NCI-H1436 (cell line): ENCODE data around the gene MGAT1.
"Not testable (repeated sequence)": the region's sequence is repeated elsewhere in the genome, so short reads cannot be mapped to it uniquely, and the experiment has no call there.

Experiments
- DNase-seq: peaks from one replicate; lab custom pipeline; 2025; lab: John Stamatoyannopoulos, UW

The MGAT1 gene

DNA sequence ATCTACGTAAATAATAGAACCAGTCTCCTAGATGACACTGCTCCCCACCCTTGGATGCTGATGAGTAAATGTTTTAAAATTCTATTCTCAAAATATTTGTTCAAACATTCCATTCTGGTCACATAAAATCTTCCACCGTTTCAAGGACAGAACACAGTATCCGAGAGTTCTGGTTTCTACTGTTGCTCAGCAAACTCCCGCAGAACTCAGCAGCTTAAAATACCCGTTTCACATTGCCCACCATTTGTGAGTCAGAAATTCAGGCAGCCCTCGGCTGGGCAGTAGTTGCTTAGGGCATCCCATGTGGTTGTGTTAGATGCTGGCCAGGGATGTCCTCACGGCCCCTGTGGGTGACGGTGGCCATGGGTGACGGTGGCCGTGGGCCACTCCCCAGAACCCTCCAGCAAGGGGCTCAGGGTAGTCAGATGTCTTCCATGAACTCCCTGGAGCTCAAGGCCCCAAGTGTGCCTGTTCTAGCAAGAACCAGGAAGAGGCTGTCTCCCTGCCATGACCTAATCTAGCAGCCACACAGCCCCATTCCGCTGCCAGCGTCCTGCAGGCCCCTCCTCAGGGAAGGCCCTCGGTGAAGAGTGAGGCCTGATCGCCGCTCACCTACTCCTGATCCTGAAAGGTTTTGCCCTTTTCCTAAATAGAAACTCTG, 17.4 kb downstream of the MGAT1 start:
- DNase-seq, result no peak

DNA sequence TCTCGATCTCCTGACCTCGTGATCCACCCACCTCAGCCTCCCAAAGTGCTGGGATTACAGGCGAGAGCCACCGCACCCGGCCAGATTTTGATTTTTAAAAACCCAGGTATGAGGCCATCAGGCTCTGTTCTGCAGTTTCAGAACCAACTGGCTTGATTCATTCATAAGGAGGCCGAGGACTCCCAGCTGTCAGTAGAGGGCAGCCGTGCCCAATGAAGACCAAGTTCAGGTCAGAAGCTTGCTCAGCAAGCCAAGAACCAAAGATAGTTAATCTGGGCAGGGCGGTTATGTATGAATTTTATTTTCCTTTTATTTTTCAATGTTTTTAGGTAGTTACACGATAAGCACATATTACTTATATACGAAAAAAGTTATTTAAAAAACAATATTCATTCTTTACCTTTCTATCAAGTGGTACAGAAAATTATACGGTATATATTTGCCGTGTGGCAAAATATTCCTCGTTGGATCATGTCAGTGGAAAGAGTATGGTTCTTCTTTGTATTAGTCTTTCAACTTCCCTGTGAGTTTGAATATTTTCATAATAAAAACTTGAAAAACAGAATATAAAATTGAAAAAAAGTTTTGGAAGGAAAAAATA, 18.0 kb downstream of the MGAT1 start:
- peak; percentile 2 for DNase-seq

DNA sequence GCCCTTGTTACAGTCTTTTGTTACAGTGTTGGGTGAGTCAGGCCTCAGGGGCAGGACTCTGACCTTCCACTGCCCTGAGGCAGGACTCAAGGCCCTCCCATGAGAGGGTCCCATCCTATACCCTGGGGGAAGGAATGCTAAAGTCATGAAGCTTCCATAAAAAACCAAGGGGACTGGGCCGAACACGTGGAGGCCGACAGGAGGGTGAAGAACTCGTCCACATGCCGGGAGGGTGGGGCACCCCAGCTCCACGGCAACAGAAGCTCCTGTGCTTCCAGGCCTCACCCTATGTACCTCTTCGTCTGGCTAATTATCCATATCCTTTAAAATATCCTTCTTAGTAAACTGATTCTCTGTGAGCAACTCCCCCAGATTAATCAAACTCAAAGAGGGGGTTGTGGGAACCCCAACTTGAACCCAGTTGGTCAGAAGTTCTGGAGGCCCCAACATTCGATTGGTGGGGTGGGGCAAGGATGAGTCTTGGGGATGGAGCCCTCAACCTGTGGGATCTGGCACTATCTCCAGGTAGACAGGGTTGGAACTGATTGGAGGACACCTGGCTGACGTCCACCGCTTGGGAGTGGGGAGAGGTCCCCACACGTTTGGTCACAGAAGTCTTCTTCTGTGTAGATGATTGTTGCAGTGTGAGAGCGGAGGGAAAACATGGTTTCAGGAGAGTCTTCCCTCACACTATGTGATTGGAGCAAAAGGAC, 19.1 kb downstream of the MGAT1 start:
- no peak for DNase-seq

DNA sequence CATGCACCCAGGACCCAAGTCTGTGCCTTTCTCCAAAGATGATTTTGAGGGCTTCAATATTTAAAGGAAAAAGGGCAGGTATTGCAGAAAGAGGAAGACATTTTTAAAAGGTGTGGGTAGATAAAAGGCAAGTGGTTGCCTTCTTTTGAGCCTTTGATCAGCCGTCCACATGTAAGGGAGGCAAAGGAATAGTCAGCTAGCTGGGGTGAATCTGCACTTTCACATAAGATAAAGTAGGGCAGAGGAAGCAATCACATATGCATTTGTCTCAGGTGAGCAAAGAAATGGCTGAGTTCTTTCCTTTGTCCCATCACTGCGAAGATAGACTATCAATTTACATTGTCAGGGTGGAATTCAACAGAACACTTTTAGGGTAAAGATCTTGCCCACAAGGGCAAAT, 19.9 kb downstream of the MGAT1 start:
- DNase-seq, result no peak

DNA sequence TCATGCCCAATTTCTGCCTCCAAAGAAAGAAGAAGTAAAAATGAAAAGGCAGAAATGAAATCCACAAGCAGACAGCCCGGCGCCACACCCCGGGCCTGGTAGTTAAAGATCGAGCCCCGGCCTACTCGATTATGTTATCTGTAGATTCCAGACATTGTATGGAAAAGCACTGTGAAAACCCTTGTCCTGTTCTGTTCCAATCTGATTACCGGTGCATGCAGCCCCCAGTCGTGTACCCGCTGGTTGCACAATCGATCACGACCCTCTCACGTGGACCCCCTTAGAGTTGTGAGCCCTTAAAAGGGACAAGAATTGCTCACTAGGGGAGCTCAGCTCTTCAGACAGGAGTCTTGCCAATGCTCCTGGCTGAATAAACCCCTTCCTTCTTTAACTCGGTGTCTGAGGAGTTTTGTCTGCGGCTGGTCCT, 20.7 kb downstream of the MGAT1 start:
- DNase-seq, result not testable (repeated sequence)

DNA sequence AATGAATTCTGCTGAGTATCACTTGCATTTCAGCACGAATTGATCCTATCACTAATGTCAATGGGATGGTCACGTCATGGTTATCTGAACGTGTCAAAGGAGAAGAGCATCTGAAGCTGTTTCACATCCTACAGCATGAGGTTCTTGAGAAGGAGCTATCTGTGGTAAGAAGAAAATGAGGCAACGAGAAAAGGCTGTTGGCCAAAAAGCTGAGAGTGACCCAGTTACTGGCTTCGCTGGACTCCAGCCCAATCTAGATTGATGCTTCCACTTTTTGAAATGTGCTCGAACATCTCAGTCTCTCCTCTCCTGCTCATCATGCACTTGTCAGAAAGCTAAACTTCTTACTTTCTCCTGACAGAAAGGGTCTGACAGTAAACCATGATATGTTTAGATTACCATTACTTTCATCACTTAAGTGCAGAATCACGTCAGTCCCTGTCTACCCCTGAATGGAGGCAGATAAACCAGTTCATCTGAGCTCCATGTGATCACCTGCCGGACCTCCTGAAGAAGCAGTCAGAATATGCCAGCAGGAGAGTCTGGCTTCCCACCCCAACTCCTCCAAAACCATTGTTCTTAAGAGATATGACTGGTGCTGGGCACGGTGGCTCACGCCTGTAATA, 22.5 kb downstream of the MGAT1 start:
- DNase-seq, result no peak

DNA sequence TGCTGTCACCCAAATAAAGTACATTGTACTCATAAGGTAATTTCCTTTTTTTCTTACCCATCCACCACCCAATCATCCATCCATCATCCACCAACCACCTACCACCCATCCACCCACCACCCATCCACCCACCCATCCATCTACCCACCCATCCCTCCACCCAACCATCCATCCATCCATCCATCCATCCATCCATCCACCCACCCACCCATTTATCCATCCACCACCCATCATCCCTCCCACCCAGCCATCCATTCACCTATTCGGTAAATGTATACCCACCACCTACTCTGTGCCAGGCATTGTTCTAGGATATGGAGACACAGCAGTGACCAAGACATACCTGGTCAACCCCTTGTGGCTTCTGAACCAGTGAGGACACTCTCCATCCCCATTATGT, 25.1 kb downstream of the MGAT1 start:
- no peak for DNase-seq

DNA sequence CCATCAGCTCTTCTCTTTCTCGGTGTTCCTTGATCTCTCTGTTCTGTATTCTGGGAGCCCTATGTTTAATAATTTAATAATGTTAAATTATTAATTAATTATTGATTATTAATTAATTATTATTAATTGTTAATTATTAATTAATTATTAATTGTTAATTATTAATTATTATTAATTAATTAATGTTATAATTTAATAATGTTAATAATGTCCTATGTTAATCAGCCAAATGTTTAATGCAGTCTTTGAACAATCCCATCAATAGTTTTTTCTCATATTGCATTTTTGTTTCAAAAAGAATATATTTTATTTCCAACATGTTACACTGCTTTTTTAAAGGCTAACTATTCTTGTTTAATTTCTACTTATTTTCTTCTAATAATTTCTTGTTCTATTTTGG, 26.2 kb downstream of the MGAT1 start:
- no peak for DNase-seq

DNA sequence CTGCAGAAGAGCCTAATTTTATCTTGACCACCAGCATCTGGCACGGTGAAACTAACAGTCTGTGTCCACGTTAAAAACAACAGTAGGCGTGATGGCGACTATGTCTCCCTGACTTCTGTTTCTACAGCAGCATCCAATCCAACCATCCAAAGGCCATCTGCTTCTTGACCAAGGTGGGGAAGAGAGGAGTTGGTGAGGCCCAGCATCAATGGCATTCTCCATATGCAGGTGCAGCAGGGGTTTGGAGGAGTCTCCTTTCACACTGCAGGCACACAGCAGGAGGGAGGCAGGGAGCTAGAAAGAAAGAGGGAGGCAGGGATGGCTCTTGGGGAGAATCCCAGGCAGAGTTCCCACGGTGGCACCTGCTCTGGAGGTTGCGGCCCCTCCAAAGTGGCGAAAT, 27.0 kb downstream of the MGAT1 start:
- DNase-seq, result no peak

DNA sequence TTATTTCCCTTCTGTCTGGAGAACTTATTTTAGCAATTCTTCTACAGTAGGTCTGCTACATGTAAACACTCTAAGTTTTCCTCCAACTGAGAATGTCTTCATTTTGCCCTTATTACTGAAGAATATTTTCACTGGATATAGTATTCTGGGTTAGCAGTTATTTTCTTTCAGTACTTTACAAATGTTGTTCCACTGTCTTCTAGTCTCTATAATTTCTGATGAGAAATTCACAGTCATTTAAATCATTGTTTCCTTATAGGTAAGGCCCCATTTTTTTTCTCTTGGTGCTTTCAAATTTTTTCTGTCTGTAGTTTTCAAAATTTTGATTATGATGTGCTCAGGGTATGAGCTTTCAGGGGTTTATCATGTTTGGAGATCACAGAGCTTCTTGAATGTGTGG, 30.8 kb downstream of the MGAT1 start:
- no peak for DNase-seq

DNA sequence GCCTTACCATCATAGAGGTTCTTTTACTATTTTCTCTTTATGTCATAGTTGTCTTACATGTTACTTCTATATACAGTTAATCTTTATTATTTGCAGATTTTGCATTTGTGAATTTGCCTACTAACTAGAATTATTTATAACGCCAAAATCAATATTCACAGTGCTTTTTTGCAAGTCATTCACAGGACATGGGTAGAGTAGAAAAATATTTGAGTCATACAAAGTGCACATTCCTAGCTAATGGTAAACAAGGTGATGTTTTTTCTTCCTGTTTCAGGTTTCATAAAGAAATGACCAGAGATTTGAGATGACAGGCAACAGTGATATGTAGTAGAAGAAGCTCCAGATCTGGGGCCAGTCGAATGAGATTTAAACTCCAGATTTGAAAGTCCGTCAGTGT, 32.8 kb downstream of the MGAT1 start:
- no peak for DNase-seq

DNA sequence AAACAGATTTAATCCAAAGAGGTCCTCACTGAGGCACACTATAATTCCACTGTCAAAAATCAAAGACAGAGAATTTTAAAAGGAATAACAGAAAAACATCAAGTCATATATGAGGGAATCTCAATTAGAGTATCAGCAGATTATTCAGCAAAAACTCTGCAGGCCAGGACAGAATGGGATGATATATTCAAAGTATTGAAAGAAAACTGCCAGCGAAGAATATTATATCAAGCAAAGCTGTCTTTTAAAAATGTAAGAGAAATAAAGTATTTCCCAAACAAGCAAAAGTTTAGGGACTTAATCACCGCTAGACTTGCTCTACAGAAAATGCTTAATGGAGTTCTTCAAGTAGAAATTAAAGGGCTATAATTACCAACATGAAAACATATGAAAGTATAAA, 47.0 kb downstream of the MGAT1 start:
- no peak for DNase-seq

DNA sequence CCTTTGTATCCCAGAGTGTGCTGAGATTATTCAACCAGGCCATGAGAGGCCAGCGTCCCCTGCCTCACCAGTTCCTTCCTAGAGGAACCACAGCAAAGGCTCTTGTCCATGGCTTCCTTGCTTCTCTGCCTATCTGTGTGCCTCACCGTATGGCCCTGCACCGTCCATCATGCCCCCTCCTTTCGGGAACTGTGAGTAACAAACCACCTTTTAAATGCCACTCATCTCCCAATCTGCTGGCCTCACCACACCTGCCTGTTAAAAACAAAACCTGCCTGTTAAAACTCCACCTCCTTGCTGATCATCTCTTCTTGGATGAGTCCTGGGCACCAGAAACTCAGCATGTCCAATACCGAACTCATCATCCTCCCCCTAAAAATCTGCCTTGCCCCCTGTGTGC, 58.4 kb downstream of the MGAT1 start:
- DNase-seq, result no peak

DNA sequence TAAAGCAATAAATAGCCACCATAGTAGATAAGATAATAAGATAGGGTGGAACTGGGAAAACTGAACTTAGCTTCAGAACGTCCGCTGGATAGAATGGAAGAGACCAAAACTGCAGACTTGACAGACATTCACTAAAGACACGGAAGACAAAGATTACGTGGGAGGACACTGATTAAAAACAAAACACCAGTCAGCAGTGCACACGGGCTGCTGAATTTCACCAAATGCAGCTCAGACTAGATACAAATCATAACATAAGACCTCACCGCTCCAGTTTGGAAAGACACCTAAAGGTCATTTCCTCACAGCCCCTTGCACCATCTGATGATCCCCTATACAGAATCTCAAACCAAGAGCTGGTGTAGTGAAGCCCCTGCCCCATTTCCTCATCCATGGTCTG, 59.9 kb downstream of the MGAT1 start:
- DNase-seq, result no peak

DNA sequence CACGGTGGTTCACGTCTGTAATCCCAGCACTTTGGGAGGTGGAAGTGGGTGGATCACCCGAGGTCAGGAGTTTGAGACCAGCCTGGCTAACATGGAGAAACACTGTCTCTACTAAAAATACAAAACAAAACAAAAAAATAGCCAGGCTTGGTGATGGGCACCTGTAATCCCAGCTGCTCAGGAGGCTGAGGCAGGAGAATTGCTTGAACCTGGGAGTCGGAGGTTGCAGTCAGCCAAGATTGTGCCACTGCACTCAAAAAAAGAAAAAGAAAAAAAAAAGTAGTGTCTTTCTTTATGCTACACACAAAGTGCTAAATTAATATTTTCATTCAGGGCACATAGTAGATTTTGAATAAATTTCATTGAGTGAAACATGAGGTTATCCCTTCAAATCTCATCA, 61.7 kb downstream of the MGAT1 start:
- DNase-seq, result not testable (repeated sequence)

DNA sequence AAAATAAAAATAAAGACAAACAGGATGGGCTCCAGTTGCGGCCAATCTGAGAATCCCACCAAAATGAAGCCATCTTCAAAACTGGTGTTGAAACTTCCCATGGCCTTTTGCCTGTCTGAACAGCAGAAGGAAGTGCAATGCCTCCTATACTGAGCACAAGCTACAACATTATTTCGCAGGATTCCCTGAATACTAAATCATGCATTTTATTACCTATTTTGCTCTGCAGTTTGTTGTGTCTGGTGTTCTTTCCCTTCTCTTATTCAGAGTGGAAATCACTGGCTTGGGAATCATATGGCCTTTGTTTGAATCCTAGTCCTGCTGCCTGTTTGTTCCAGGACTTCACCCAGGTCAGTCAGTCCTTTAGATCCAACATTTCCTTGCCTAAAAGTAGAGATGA, 62.6 kb downstream of the MGAT1 start, which contains the start of gene OR2Y1:
Gene OR2Y1 (minus strand): TSS at position 101 of the 400 bp plus-strand sequence. CDS start 0 bp downstream, at position 101.
- no peak for DNase-seq

DNA sequence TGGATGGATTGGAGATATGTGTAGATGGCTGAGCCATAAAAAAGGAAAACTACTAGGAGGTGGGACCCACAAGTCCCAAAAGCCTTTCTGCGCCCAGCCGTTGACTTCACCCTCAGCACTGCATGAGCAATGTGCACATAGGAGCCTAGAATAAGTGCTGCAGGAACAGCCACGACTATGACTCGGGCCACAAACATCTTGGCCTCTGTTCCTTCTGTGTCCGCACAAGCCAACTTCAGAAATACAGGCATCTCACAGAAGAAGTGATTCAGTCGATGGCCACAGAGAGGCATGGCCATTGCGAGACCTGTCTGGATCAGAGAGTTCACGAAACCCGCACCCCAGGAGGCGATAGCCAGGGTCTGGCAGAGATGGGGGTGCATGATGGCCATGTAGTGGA, 63.3 kb downstream of the MGAT1 start:
- no peak for DNase-seq

DNA sequence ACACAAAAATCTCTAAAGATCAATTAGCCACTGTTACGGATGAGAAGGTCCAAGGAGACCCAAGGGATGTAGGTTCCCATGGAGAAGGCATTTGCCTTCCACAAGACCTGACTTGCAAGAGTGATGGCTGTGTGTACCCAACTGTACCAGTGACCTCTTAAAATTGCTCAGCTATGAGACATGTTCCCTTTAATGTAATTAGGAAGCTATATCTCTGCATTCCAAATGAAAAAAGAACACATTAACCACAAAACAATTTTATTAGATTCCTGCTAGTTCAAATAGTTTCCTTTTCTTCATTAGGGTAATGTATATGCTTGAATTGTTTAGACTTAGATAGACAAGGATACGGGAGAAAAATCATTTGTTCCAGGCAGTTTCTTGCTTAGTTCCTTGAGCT, 66.1 kb downstream of the MGAT1 start:
- DNase-seq, result no peak
